IMR-90 (cell line): ENCODE measurements around the gene CTTN. TPM values are rescaled to one million over a fixed set of nuclear protein-coding genes. Genes with fewer than 3 reads are reported as not detected.

Experiments used
- ATAC-seq: fragments of 200-7000 bp; cut with Tn5 transposase; 2 replicates; pipeline ENCODE4 v1.9.1; 2020; ENCODE audit warnings: low read depth, mild to moderate bottlenecking, moderate library complexity
- BruUV-seq: library from RNA; stranded (reverse); fragments of 400-500 nt; replicated peaks from 2 replicates; lab custom pipeline; 2021; lab: Mats Ljungman, UMichigan
- CTCF ChIA-PET: fragments of 300-600 bp; formaldehyde crosslinking; extraction: SDS; loops from one replicate; lab custom pipeline; 2021; ENCODE audit warnings: antibody characterized with exemption; lab: Yijun Ruan, JAX
- POLR2A ChIA-PET: fragments of 300-600 bp; sonication (Branson Sonifier 250); formaldehyde crosslinking; loops from one replicate; lab custom pipeline; 2022; ENCODE audit warnings: antibody characterized with exemption; ENCODE audit not compliant: unreplicated experiment; lab: Charles Lee
- DNase-seq: peaks from one replicate; pipeline ENCODE4 v3.0.0; 2013
- H2AFZ ChIP-seq: replicated peaks from 2 replicates; pipeline ENCODE3; 2013; ENCODE audit warnings: low read length, mild to moderate bottlenecking; ENCODE audit not compliant: poor library complexity
- H2AK5ac ChIP-seq: 2 replicates; pipeline ENCODE4 v1.6.1; 2013; ENCODE audit warnings: low read depth, low read length, inconsistent platforms
- H2AK9ac ChIP-seq: replicated peaks from 2 replicates; pipeline ENCODE3; 2013; ENCODE audit warnings: mild to moderate bottlenecking, low read depth, low read length, moderate library complexity; ENCODE audit not compliant: poor library complexity
- H2BK120ac ChIP-seq: 2 replicates; pipeline ENCODE4 v1.6.1; 2013; ENCODE audit warnings: low read depth, low read length, inconsistent platforms
- H2BK15ac ChIP-seq: 3 replicates; pipeline ENCODE4 v1.6.1; 2013; ENCODE audit warnings: low read depth, low read length, inconsistent platforms
- H2BK20ac ChIP-seq: 2 replicates; pipeline ENCODE4 v1.6.1; 2013; ENCODE audit warnings: low read depth, mild to moderate bottlenecking, inconsistent platforms, low read length, moderate library complexity
- H2BK5ac ChIP-seq: 2 replicates; pipeline ENCODE4 v1.6.1; 2013; ENCODE audit warnings: mild to moderate bottlenecking, low read depth, low read length, inconsistent platforms; ENCODE audit not compliant: poor library complexity, severe bottlenecking
- H3K14ac ChIP-seq: replicated peaks from 2 replicates; pipeline ENCODE4 v1.6.1; 2013; ENCODE audit warnings: low read depth, low read length, inconsistent platforms
- H3K18ac ChIP-seq: 2 replicates; pipeline ENCODE4 v1.6.1; 2013; ENCODE audit warnings: low read depth, low read length, control low read depth
- H3K23ac ChIP-seq: 2 replicates; pipeline ENCODE4 v1.6.1; 2013; ENCODE audit warnings: low read depth, low read length, inconsistent platforms
- H3K27ac ChIP-seq: 2 replicates; pipeline ENCODE4 v1.5.1; 2013; ENCODE audit warnings: mild to moderate bottlenecking, control low read depth, low read length; ENCODE audit not compliant: insufficient read depth
- H3K27me3 ChIP-seq: 2 replicates; pipeline ENCODE4 v1.6.1; 2013; ENCODE audit warnings: low read length; ENCODE audit not compliant: control insufficient read depth, insufficient read depth
- H3K36me3 ChIP-seq: 2 replicates; pipeline ENCODE4 v1.6.1; 2013; ENCODE audit warnings: low read length, mixed read lengths; ENCODE audit not compliant: control insufficient read depth, insufficient read depth
- H3K4ac ChIP-seq: 2 replicates; pipeline ENCODE4 v1.6.1; 2013; ENCODE audit warnings: low read depth, low read length, inconsistent platforms
- H3K4me1 ChIP-seq: 2 replicates; pipeline ENCODE4 v1.6.1; 2013; ENCODE audit warnings: low read length, mixed read lengths; ENCODE audit not compliant: control insufficient read depth, insufficient read depth
- H3K4me2 ChIP-seq: 2 replicates; pipeline ENCODE4 v1.6.1; 2013; ENCODE audit warnings: low read depth, mild to moderate bottlenecking, control low read depth, low read length, moderate library complexity
- H3K4me3 ChIP-seq: 2 replicates; pipeline ENCODE4 v1.5.1; 2013; ENCODE audit warnings: low read depth, mild to moderate bottlenecking, control low read depth, low read length, moderate library complexity; ENCODE audit not compliant: insufficient read depth
- H3K56ac ChIP-seq: 2 replicates; pipeline ENCODE4 v1.6.1; 2013; ENCODE audit warnings: low read length, inconsistent platforms; ENCODE audit not compliant: insufficient read depth; ENCODE audit errors: extremely low read depth
- H3K79me1 ChIP-seq, 2 experiments: 2 replicates each; pipeline ENCODE4 v1.6.1; 2013; ENCODE audit warnings: low read length in 2 of 2, inconsistent platforms in 1 of 2, low read depth in 1 of 2
- H3K9ac ChIP-seq: 2 replicates; pipeline ENCODE4 v1.6.1; 2013; ENCODE audit warnings: low read depth, low read length, control low read depth
- H3K9me1 ChIP-seq: 2 replicates; pipeline ENCODE4 v1.6.1; 2013; ENCODE audit warnings: low read length, inconsistent platforms; ENCODE audit not compliant: insufficient read depth
- H3K9me3 ChIP-seq: 2 replicates; pipeline ENCODE4 v1.6.1; 2013; ENCODE audit warnings: low read length; ENCODE audit not compliant: control insufficient read depth, insufficient read depth
- H4K20me1 ChIP-seq: 2 replicates; pipeline ENCODE4 v1.6.1; 2013; ENCODE audit warnings: low read length, inconsistent platforms; ENCODE audit not compliant: insufficient read depth
- H4K5ac ChIP-seq: 2 replicates; pipeline ENCODE4 v1.6.1; 2013; ENCODE audit warnings: mild to moderate bottlenecking, low read depth, low read length, control low read depth
- H4K8ac ChIP-seq, 2 experiments: 2 replicates each; pipeline ENCODE4 v1.6.1; 2013; ENCODE audit warnings: low read depth in 2 of 2, low read length in 2 of 2, control low read depth in 1 of 2, inconsistent platforms in 1 of 2
- H4K91ac ChIP-seq: 2 replicates; pipeline ENCODE4 v1.6.1; 2013; ENCODE audit warnings: low read depth, low read length, inconsistent platforms; ENCODE audit not compliant: insufficient read depth
- BHLHE40 ChIP-seq: fragments of 150-350 bp; IDR thresholded peaks from 2 replicates; pipeline ENCODE4 v1.6.1; 2016; ENCODE audit warnings: mild to moderate bottlenecking, low read depth, low read length
- CEBPB ChIP-seq: IDR thresholded peaks from 2 replicates; pipeline ENCODE4 v1.6.1; 2012; ENCODE audit warnings: low read depth, low read length, improper control_type of control experiment
- CTCF ChIP-seq: conservative IDR thresholded peaks from 2 replicates; pipeline ENCODE4 v1.5.1; 2012; ENCODE audit warnings: mild to moderate bottlenecking, low read depth, low read length, improper control_type of control experiment
- ELK1 ChIP-seq: fragments of 150-350 bp; IDR thresholded peaks from 2 replicates; pipeline ENCODE4 v1.6.1; 2016; ENCODE audit warnings: low read depth, mild to moderate bottlenecking, low read length, moderate library complexity, borderline replicate concordance
- FOS ChIP-seq: fragments of 150-350 bp; IDR thresholded peaks from 2 replicates; pipeline ENCODE4 v1.6.1; 2016; ENCODE audit warnings: low read depth, low read length
- MAFK ChIP-seq: IDR thresholded peaks from 2 replicates; pipeline ENCODE4 v1.6.1; 2012; ENCODE audit warnings: low read depth, low read length, improper control_type of control experiment
- MAZ ChIP-seq: IDR thresholded peaks from 2 replicates; pipeline ENCODE4 v1.6.1; 2012; ENCODE audit warnings: low read depth, mild to moderate bottlenecking, low read length, improper control_type of control experiment, moderate library complexity, borderline replicate concordance
- MXI1 ChIP-seq: IDR thresholded peaks from 2 replicates; pipeline ENCODE4 v1.6.1; 2012; ENCODE audit warnings: low read depth, mild to moderate bottlenecking, low read length, moderate library complexity, borderline replicate concordance
- NFE2L2 ChIP-seq: fragments of 150-350 bp; IDR thresholded peaks from 2 replicates; pipeline ENCODE4 v1.6.1; 2016; ENCODE audit warnings: low read depth, mild to moderate bottlenecking, low read length
- POLR2A ChIP-seq: IDR thresholded peaks from 2 replicates; pipeline ENCODE4 v1.6.1; 2012; ENCODE audit warnings: mild to moderate bottlenecking, low read depth, low read length
- RAD21 ChIP-seq: IDR thresholded peaks from 2 replicates; pipeline ENCODE4 v1.6.1; 2012; ENCODE audit warnings: low read length, improper control_type of control experiment
- RCOR1 ChIP-seq: IDR thresholded peaks from 2 replicates; pipeline ENCODE4 v1.6.1; 2012; ENCODE audit warnings: mild to moderate bottlenecking, low read length, improper control_type of control experiment; ENCODE audit not compliant: insufficient replicate concordance
- SMC3 ChIP-seq: fragments of 150-350 bp; IDR thresholded peaks from 2 replicates; pipeline ENCODE4 v1.6.1; 2016; ENCODE audit warnings: low read depth, mild to moderate bottlenecking, antibody characterized with exemption, low read length, moderate library complexity
- USF2 ChIP-seq: fragments of 150-350 bp; IDR thresholded peaks from 2 replicates; pipeline ENCODE4 v1.6.1; 2017; ENCODE audit warnings: mild to moderate bottlenecking, antibody characterized with exemption, low read length, low read depth
- WGBS, 2 experiments: methylation state at CpG; one replicate each; pipeline versions ENCODE4 v1.1.5 to v1.1.7; 2013; ENCODE audit warnings: missing lambda C conversion rate in 2 of 2; ENCODE audit not compliant: insufficient read length in 1 of 2; ENCODE audit errors: extremely low coverage in 2 of 2; 5-methylcytosine and 5-hydroxymethylcytosine counted together
- dilution Hi-C: fragments of 300-500 bp; cut with HindIII; formaldehyde crosslinking; loops from one replicate; pipeline ENCODE4 v1.14.3; 2018; ENCODE audit warnings: low sequenced_read_pairs; ENCODE audit not compliant: unreplicated experiment
- in situ Hi-C: fragments of 300-500 bp; cut with MboI; formaldehyde crosslinking; loops from 3 replicates; pipeline ENCODE4 v1.14.3; 2019; ENCODE audit warnings: low sequenced_read_pairs, inconsistent platforms, mixed read lengths
- intact Hi-C: fragments of 100-400 bp; cut with micrococcal nuclease; formaldehyde crosslinking; loops from 2 replicates; pipeline ENCODE4 v1.10.0; 2022
- polyA plus RNA-seq, 3 experiments: library from polyadenylated mRNA; depleted of rRNA; stranded (reverse); fragments of >200 nt; gene quantifications; 2 replicates each; pipeline ENCODE4 v1.2.3, GENCODE V29; 2012; ENCODE audit warnings: low replicate concordance in 1 of 3
- total RNA-seq: library from RNA; depleted of rRNA; stranded (reverse); fragments of >200 nt; gene quantifications from 2 replicates; pipeline ENCODE4 v1.2.3, GENCODE V29; 2012

CTTN gene
- total and polyA plus RNA-seq, 2 of the 4 experiments (the other 2 are of a cell fraction): 287 to 296 TPM

DNA sequence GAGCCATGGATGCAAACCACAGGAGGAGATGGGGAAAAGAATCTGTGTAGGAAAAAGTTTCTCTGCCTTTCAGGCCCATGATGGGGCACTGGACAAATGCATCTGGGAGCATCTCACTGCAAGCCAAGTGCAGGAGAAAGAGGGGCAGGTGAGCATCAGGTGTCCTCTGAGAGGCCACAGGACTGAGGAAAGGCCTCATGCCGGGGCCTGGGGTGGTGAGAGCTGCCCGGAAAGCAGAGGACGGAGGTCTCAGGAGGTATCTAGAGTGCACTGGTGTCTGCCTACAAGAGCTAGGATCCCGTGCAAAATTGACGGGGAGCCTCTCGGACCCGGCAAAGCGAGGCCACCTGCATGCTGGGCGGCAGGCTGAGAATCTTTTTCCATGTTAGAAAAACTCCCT is 73.9 kb downstream of the CTTN start:
- ATAC-seq: no peak
- Histone ChIP-seq H3K18ac (no peak overlapping the region), H3K9ac (no peak overlapping the region), H4K5ac (no peak overlapping the region), H3K23ac (no peak overlapping the region), H3K56ac (no peak overlapping the region), H3K4me1 (peaks cover 2% of the 10 kb centered on the region; the same call in 1 of the 2 replicates), H2BK20ac (no peak overlapping the region), H4K91ac (no peak overlapping the region), H2BK5ac (no peak overlapping the region), H3K36me3 (peaks cover 7% of the 10 kb centered on the region; the same call in 1 of the 2 replicates), H3K79me1 (no peaks in the 10 kb centered on the region), H3K4me2 (no peak overlapping the region), H3K27me3 (peaks cover 4% of the 10 kb centered on the region), H2AFZ (no peak overlapping the region), H4K8ac (no peak overlapping the region), H4K20me1 (peaks cover 2% of the 10 kb centered on the region), H2AK9ac (no peak overlapping the region), H2BK120ac (no peak overlapping the region), H2BK15ac (no peak overlapping the region), H3K9me3 (no peaks in the 10 kb centered on the region), H3K4me3 (no peak overlapping the region), H3K9me1 (no peaks in the 10 kb centered on the region; the same call in 1 of the 2 replicates), H3K4ac (no peak overlapping the region), H3K27ac (no peak overlapping the region), H2AK5ac (no peak overlapping the region), H3K14ac (no peak overlapping the region)
- dilution Hi-C loops (no loop called here), in situ Hi-C loops (no loop called here), intact Hi-C loops (no loop called here)
- no peak for TF ChIP-seq MAFK
- TF ChIP-seq SMC3: no peak
- no peak for TF ChIP-seq RCOR1
- TF ChIP-seq BHLHE40: no peak
- TF ChIP-seq MAZ: no peak
- TF ChIP-seq ELK1: no peak
- TF ChIP-seq FOS: no peak
- no peak for TF ChIP-seq RAD21
- TF ChIP-seq CTCF: no peak
- no peak for TF ChIP-seq POLR2A
- no peak for TF ChIP-seq NFE2L2
- no peak for TF ChIP-seq CEBPB
- TF ChIP-seq MXI1: no peak
- TF ChIP-seq USF2: no peak
- ChIA-PET CTCF (no interaction called here), POLR2A (no interaction called here)
- DNase-seq: no peak
- BruUV-seq: no TSS peak
- WGBS, 2 experiments: 80% methylated on average over 2 of the region's 9 CpGs; no CpG with 5 or more reads in 1 of the 2 experiments
